ENCODE data around the gene DNPH1. TPM values are rescaled to one million over a fixed set of nuclear protein-coding genes. Genes with fewer than 3 reads are reported as not detected.

DNPH1 gene
- total RNA-seq, 3 donors from 2014 or later: 46.5 to 61.1 (median 53.7) TPM

DNA sequence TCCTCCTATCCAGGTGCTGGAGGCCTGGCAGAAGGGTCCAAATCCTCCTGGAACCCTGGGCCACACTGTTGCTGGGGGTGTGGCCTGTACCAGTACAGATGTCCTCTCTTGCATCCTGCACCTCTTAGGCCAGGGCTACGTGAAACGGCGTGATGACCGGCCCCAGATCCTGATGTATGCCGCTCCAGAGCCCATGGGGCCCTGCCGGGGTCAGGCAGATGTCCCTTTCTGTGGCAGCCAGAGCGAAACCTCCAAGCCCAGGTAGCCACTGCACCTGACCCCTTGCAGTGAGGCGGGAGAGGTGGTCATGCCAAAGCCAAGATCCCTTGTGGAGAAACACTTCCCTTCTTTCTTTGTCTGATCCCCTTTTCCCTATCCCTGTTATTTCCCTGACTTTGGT lies 14.2 kb downstream of the DNPH1 start:
- Histone ChIP-seq H3K27me3 (no peaks in the 10 kb centered on the region), H3K4me1 (no peaks in the 10 kb centered on the region), H3K27ac (no peak overlapping the region), H3K36me3 (no peaks in the 10 kb centered on the region), H3K9me3 (no peaks in the 10 kb centered on the region), H3K4me3 (no peak overlapping the region)
- intact Hi-C loops (cut with DNase I; ENCODE audit: low total_unique reads): no loop called here
- TF ChIP-seq, protein P1, sequence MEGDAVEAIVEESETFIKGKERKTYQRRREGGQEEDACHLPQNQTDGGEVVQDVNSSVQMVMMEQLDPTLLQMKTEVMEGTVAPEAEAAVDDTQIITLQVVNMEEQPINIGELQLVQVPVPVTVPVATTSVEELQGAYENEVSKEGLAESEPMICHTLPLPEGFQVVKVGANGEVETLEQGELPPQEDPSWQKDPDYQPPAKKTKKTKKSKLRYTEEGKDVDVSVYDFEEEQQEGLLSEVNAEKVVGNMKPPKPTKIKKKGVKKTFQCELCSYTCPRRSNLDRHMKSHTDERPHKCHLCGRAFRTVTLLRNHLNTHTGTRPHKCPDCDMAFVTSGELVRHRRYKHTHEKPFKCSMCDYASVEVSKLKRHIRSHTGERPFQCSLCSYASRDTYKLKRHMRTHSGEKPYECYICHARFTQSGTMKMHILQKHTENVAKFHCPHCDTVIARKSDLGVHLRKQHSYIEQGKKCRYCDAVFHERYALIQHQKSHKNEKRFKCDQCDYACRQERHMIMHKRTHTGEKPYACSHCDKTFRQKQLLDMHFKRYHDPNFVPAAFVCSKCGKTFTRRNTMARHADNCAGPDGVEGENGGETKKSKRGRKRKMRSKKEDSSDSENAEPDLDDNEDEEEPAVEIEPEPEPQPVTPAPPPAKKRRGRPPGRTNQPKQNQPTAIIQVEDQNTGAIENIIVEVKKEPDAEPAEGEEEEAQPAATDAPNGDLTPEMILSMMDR (IDR thresholded peaks at IDR 0.05): no peak
- TF ChIP-seq POLR2AphosphoS5 (IDR thresholded peaks at IDR 0.05): no peak
- TF ChIP-seq POLR2A (IDR thresholded peaks at IDR 0.05): no peak
- DNase-seq (ENCODE audit: low spot score in 2 of 2): no peak

DNA sequence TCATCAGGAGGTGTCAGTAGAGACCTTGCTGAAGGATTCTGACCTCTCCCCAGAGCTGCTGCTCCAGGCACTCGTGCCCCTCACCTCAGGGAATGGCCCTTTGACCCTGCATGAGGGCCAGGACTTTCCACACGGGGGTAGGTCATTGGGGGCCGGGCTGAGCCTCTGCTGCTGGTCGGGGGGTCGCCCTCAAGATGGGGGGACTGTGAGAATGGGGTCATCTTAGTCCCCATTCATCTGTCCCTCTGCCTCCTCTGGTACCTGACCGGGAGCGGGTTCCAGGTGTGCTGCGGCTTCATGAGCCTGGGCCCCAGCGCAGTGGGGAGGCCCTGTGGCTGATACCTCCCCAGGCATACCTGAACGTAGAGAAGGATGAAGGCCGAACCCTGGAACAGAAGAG lies 15.8 kb downstream of the DNPH1 start:
- Histone ChIP-seq H3K27ac (no peak overlapping the region), H3K9me3 (no peaks in the 10 kb centered on the region), H3K36me3 (no peaks in the 10 kb centered on the region), H3K4me3 (no peak overlapping the region), H3K4me1 (no peaks in the 10 kb centered on the region), H3K27me3 (no peaks in the 10 kb centered on the region)
- TF ChIP-seq POLR2AphosphoS5 (IDR thresholded peaks at IDR 0.05): no peak
- TF ChIP-seq, protein P1 (IDR thresholded peaks at IDR 0.05): no peak
- no peak for TF ChIP-seq POLR2A (IDR thresholded peaks at IDR 0.05)
- intact Hi-C loops (cut with DNase I; ENCODE audit: low total_unique reads): no loop called here
- no peak for DNase-seq (ENCODE audit: low spot score in 2 of 2)

DNA sequence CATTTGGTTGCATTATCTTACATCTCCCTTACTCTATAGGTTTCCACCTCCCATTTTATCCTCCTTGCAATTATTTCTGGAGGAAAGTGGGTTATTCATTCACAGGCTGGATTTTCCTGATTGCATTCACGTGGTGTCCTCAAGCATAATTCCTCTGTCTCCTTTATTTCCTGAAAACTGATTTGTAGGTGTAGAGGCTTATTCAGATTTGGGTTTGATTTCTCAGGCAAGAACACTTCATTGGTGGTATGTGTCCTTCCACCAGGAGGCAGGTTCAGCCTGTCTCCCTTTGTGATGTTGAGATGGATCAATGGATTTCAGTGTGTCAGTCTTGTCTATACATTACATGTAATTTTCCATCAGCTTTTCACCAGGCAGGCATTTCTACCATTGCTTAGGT lies 17.3 kb downstream of the DNPH1 start:
- Histone ChIP-seq H3K4me3 (no peak overlapping the region), H3K27me3 (no peaks in the 10 kb centered on the region), H3K27ac (no peak overlapping the region), H3K4me1 (no peaks in the 10 kb centered on the region), H3K36me3 (no peaks in the 10 kb centered on the region), H3K9me3 (no peaks in the 10 kb centered on the region)
- TF ChIP-seq, protein P1 (IDR thresholded peaks at IDR 0.05): no peak
- TF ChIP-seq POLR2A (IDR thresholded peaks at IDR 0.05) (no peak), POLR2AphosphoS5 (IDR thresholded peaks at IDR 0.05) (no peak)
- DNase-seq (ENCODE audit: low spot score in 2 of 2): no peak
- intact Hi-C loops (cut with DNase I; ENCODE audit: low total_unique reads): no loop called here

DNA sequence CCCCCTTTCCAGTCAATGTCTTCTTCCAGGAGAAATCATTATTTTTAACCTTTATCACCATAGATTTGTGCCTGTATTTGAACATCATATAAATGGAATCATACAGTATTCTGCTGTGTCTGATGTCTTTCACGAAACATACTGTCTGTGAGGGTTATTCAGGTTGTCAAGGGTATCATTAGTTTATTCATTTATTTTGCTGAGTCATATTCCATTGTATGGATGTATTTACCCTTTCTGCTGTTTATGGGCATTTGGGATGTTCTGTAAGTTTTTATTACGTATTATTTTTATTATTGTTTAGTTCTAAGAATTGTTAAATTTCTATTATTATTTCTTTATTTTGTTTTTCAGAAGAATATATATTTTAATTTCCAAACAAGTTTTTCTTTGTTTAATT lies 22.0 kb downstream of the DNPH1 start:
- TF ChIP-seq, protein P1 (IDR thresholded peaks at IDR 0.05): no peak
- TF ChIP-seq POLR2A (IDR thresholded peaks at IDR 0.05): no peak
- TF ChIP-seq POLR2AphosphoS5 (IDR thresholded peaks at IDR 0.05): no peak
- no peaks in the 10 kb centered on the region for H3K9me3 ChIP-seq
- no peak overlapping the region for H3K27ac ChIP-seq
- H3K4me3 ChIP-seq: no peak overlapping the region
- H3K4me1 ChIP-seq: no peaks in the 10 kb centered on the region
- H3K36me3 ChIP-seq: no peaks in the 10 kb centered on the region
- DNase-seq (ENCODE audit: low spot score in 2 of 2): no peak
- intact Hi-C loops (cut with DNase I; ENCODE audit: low total_unique reads): no loop called here
- H3K27me3 ChIP-seq: no peaks in the 10 kb centered on the region

DNA sequence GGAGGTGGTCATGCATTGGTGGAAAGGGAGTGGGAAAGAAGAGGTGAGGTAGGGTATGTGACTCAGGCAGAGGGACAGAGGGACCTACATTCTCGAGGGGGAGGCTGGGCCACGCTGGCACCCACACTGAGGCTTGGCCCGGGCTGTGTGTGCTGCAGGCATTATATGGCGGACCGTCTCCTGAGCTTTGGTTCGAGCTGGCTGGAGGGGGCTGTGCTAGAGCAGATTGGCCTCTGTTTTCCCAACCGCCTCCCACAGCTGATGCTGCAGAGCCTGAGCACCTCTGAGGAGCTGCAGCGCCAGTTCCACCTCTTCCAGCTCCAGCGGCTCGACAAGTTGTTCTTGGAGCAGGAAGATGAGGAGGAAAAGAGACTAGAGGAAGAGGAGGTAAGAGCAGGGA lies 23.4 kb downstream of the DNPH1 start:
- H3K27me3 ChIP-seq: no peaks in the 10 kb centered on the region
- no peak overlapping the region for H3K4me3 ChIP-seq
- DNase-seq (ENCODE audit: low spot score in 2 of 2): peak in 1 of 2 donors; percentile 41
- no peak overlapping the region for H3K27ac ChIP-seq
- intact Hi-C loops (cut with DNase I; ENCODE audit: low total_unique reads): no loop called here
- TF ChIP-seq POLR2AphosphoS5 (IDR thresholded peaks at IDR 0.05): no peak
- TF ChIP-seq, protein P1 (IDR thresholded peaks at IDR 0.05): no peak
- TF ChIP-seq POLR2A (IDR thresholded peaks at IDR 0.05): no peak
- no peaks in the 10 kb centered on the region for H3K9me3 ChIP-seq
- H3K36me3 ChIP-seq: no peaks in the 10 kb centered on the region
- no peaks in the 10 kb centered on the region for H3K4me1 ChIP-seq

Measured in breast epithelium (tissue), 4 donors.